Lung (tissue), 12 donors: ENCODE results near the gene ATP5MC2. TPM values are rescaled to one million over a fixed set of nuclear protein-coding genes. Genes with fewer than 3 reads are reported as not detected.
"Not testable (repeated sequence)": the region's sequence is repeated elsewhere in the genome, so short reads cannot be mapped to it uniquely, and the experiment has no call there.

Source experiments
- ATAC-seq: fragments of 200-7000 bp; cut with Tn5 transposase; one replicate; pipeline ENCODE4 v1.9.1; 2020; ENCODE audit warnings: moderate number of reproducible peaks; ENCODE audit not compliant: insufficient read depth, low FRiP score
- DNase-seq, 3 donors: peaks; one replicate each; pipeline ENCODE4 v3.0.0-alpha.2; 2013 to 2017
- H3K27ac ChIP-seq, 2 donors: one replicate each; pipeline ENCODE4 v1.5.1; 2013; ENCODE audit warnings: mild to moderate bottlenecking in 2 of 2, moderate library complexity in 2 of 2, control low read depth in 1 of 2, inconsistent platforms in 1 of 2, low read depth in 1 of 2, low read length in 1 of 2
- H3K27me3 ChIP-seq, 3 donors: one replicate each; pipeline ENCODE4 v1.5.1; 2013; ENCODE audit warnings: low read length in 2 of 3; ENCODE audit not compliant: control insufficient read depth in 3 of 3, insufficient read depth in 3 of 3
- H3K36me3 ChIP-seq, 4 donors: one replicate each; pipeline ENCODE4 v1.5.1; 2013; ENCODE audit warnings: low read length in 4 of 4, mild to moderate bottlenecking in 1 of 4, moderate library complexity in 1 of 4; ENCODE audit not compliant: control insufficient read depth in 4 of 4, insufficient read depth in 4 of 4
- H3K4me1 ChIP-seq, 5 donors: one replicate each; pipeline ENCODE4 v1.5.1; 2013; ENCODE audit warnings: low read length in 5 of 5, mild to moderate bottlenecking in 2 of 5, moderate library complexity in 1 of 5; ENCODE audit not compliant: control insufficient read depth in 5 of 5, insufficient read depth in 5 of 5
- H3K4me3 ChIP-seq: one replicate; pipeline ENCODE4 v1.5.1; 2013; ENCODE audit warnings: mild to moderate bottlenecking, control low read depth, moderate library complexity
- H3K9ac ChIP-seq, 2 donors: one replicate each; pipeline ENCODE4 v1.5.1; 2013; ENCODE audit warnings: low read length in 2 of 2, control low read depth in 1 of 2; ENCODE audit not compliant: insufficient read depth in 1 of 2
- H3K9me3 ChIP-seq, 4 donors: one replicate each; pipeline ENCODE4 v1.5.1; 2013; ENCODE audit warnings: low read length in 3 of 4, mild to moderate bottlenecking in 1 of 4, moderate library complexity in 1 of 4; ENCODE audit not compliant: control insufficient read depth in 4 of 4, insufficient read depth in 3 of 4
- CTCF ChIP-seq: IDR thresholded peaks from 2 replicates; pipeline ENCODE4 v1.5.1; 2012; ENCODE audit warnings: mild to moderate bottlenecking; ENCODE audit errors: control extremely low read depth, extremely low read depth
- WGBS, 2 donors: extraction: QIAGEN DNeasy Blood & Tissue Kit; methylation state at CpG; one replicate each; pipeline ENCODE4 v1.1.7; 2013; 5-methylcytosine and 5-hydroxymethylcytosine counted together
- polyA plus RNA-seq, 2 donors: library from polyadenylated mRNA; stranded (reverse); fragments of 200-250 nt; gene quantifications; one replicate each; pipeline ENCODE4 v1.2.1, GENCODE V29; 2013
- total RNA-seq, 2 donors: library from RNA; depleted of rRNA in 1 of 2; stranded (reverse); fragments of >200 nt in 1 of 2; gene quantifications; one replicate each; pipeline ENCODE4 v1.2.1, GENCODE V29; 2014 to 2021
- donor health status: control.
- donor health status: control.
- donor health status: Bipolar disorder and iron deficiency.
- donor health status: healthy.
- donor health status: DM: yes; HTN: yes; CAD: no.

ATP5MC2 gene
- total and polyA plus RNA-seq, 4 donors, result 143 to 582 (median 320) TPM

GRCh38 chr12:53719649-53720048 is 43.8 kb upstream of the ATP5MC2 start:
- ATAC-seq, result no peak
- Histone ChIP-seq H3K27me3 (no peaks in the 10 kb centered on the region), H3K4me1 (no peaks in the 10 kb centered on the region), H3K9me3 (no peaks in the 10 kb centered on the region), H3K4me3 (no peak overlapping the region), H3K36me3 (peaks cover 22 to 57% (median 49%) of the 10 kb centered on the region in 4 donors), H3K9ac (no peak overlapping the region), H3K27ac (no peak overlapping the region)
- WGBS, 2 donors, result 73 to 87% methylated on average over 2 of the region's 2 CpGs
- DNase-seq, result no peak
- TF ChIP-seq CTCF, result no peak

GRCh38 chr12:53718567-53718966 is 42.7 kb upstream of the ATP5MC2 start:
- not testable (repeated sequence) for H3K9me3 ChIP-seq, ATAC-seq, H3K9ac ChIP-seq, H3K4me3 ChIP-seq, H3K27me3 ChIP-seq, DNase-seq, H3K27ac ChIP-seq, H3K4me1 ChIP-seq
- 91 to 95% methylated on average over 6 of the region's 6 CpGs for WGBS, 2 donors
- H3K36me3 ChIP-seq, result peaks cover 30 to 57% (median 49%) of the 10 kb centered on the region in 4 donors

- no peak for ATAC-seq
- Histone ChIP-seq H3K27ac (peak overlapping the region in 1 of 2 donors; percentile 17), H3K36me3 (peaks cover 34 to 61% (median 52%) of the 10 kb centered on the region in 4 donors)
Observed at GRCh38 chr12:53717319-53717718, 41.4 kb upstream of the ATP5MC2 start.

GRCh38 chr12:53714004-53714403 is 38.1 kb upstream of the ATP5MC2 start:
- H3K4me1 ChIP-seq, result no peaks in the 10 kb centered on the region
- H3K4me3 ChIP-seq, result no peak overlapping the region
- WGBS, 2 donors, result 93 to 99% methylated on average over 4 of the region's 4 CpGs
- ATAC-seq, result no peak
- H3K27me3 ChIP-seq, result no peaks in the 10 kb centered on the region
- H3K9me3 ChIP-seq, result no peaks in the 10 kb centered on the region
- H3K9ac ChIP-seq, result no peak overlapping the region
- TF ChIP-seq CTCF, result no peak
- no peak for DNase-seq
- no peak overlapping the region for H3K27ac ChIP-seq
- H3K36me3 ChIP-seq, result peaks cover 25 to 51% (median 45%) of the 10 kb centered on the region in 4 donors

More at GRCh38 chr12:53717319-53717718, 41.4 kb upstream of the ATP5MC2 start:
- no peak overlapping the region for H3K9ac ChIP-seq
- H3K9me3 ChIP-seq, result no peaks in the 10 kb centered on the region
- WGBS, 2 donors, result 83 to 93% methylated on average over 5 of the region's 5 CpGs
- TF ChIP-seq CTCF, result no peak
- H3K27me3 ChIP-seq, result no peaks in the 10 kb centered on the region
- DNase-seq, result no peak
- H3K4me3 ChIP-seq, result no peak overlapping the region
- no peaks in the 10 kb centered on the region for H3K4me1 ChIP-seq
